GM23338 (cell line): ENCODE data around the gene ANKH. TPM values are rescaled to one million over a fixed set of nuclear protein-coding genes. Genes with fewer than 3 reads are reported as not detected.

ENCODE experiments used
- ATAC-seq: fragments of 200-7000 bp; cut with Tn5 transposase; 3 replicates; pipeline ENCODE4 v1.9.1; 2020
- DNase-seq: peaks from one replicate; pipeline ENCODE4 v3.0.0-alpha.2; 2015; ENCODE audit warnings: low spot score
- H2AFZ ChIP-seq: fragments of 200-600 bp; sonication (generic); 2 replicates; pipeline ENCODE4 v1.8.0; 2016; ENCODE audit warnings: antibody characterized with exemption, mild to moderate bottlenecking, moderate library complexity
- H3F3A ChIP-seq: fragments of 200-600 bp; sonication (generic); replicated peaks from 2 replicates; pipeline ENCODE4 v1.8.0; 2017; ENCODE audit warnings: antibody characterized with exemption, mixed run types, low read depth
- H3K27ac ChIP-seq: fragments of 200-600 bp; sonication (generic); 2 replicates; pipeline ENCODE4 v1.6.1; 2016; ENCODE audit warnings: low read depth
- H3K27me3 ChIP-seq: fragments of 200-600 bp; sonication (generic); 2 replicates; pipeline ENCODE4 v1.8.0; 2016; ENCODE audit warnings: mild to moderate bottlenecking, mixed run types, moderate library complexity; ENCODE audit not compliant: insufficient read depth
- H3K36me3 ChIP-seq: fragments of 200-600 bp; sonication (generic); 2 replicates; pipeline ENCODE4 v1.8.0; 2016; ENCODE audit warnings: mild to moderate bottlenecking; ENCODE audit not compliant: insufficient read depth
- H3K4me1 ChIP-seq: fragments of 200-600 bp; sonication (generic); 2 replicates; pipeline ENCODE4 v1.8.0; 2016; ENCODE audit warnings: mild to moderate bottlenecking, moderate library complexity; ENCODE audit not compliant: insufficient read depth
- H3K4me2 ChIP-seq: fragments of 200-600 bp; sonication (generic); 2 replicates; pipeline ENCODE4 v1.7.1; 2017; ENCODE audit warnings: mixed run types
- H3K4me3 ChIP-seq: fragments of 200-600 bp; sonication (generic); 2 replicates; pipeline ENCODE4 v1.6.1; 2016; ENCODE audit warnings: mixed run types
- H3K79me2 ChIP-seq: fragments of 200-600 bp; sonication (generic); replicated peaks from 2 replicates; pipeline ENCODE4 v1.8.0; 2017; ENCODE audit warnings: mild to moderate bottlenecking; ENCODE audit not compliant: insufficient read depth
- H3K9me2 ChIP-seq: fragments of 200-600 bp; sonication (generic); 2 replicates; pipeline ENCODE4 v1.8.0; 2017; ENCODE audit not compliant: insufficient read depth
- H4K20me1 ChIP-seq: fragments of 200-600 bp; sonication (generic); replicated peaks from 2 replicates; pipeline ENCODE4 v1.8.0; 2017; ENCODE audit warnings: mild to moderate bottlenecking; ENCODE audit not compliant: insufficient read depth
- H3K27ac Mint-ChIP-seq: 2 replicates; pipeline ENCODE4 v1.8.0; 2020; ENCODE audit warnings: inconsistent platforms, mild to moderate bottlenecking, moderate library complexity, mixed read lengths
- H3K27me3 Mint-ChIP-seq: 3 replicates; pipeline ENCODE4 v1.8.0; 2022; ENCODE audit warnings: low read depth, mild to moderate bottlenecking, moderate library complexity, mixed read lengths, inconsistent platforms; ENCODE audit not compliant: insufficient read depth, poor library complexity
- H3K36me3 Mint-ChIP-seq: 3 replicates; pipeline ENCODE4 v1.8.0; 2021; ENCODE audit warnings: low read depth, mild to moderate bottlenecking, inconsistent platforms, moderate library complexity, mixed read lengths
- H3K4me1 Mint-ChIP-seq: 3 replicates; pipeline ENCODE4 v1.8.0; 2020; ENCODE audit warnings: mild to moderate bottlenecking, inconsistent platforms, mixed read lengths
- H3K4me3 Mint-ChIP-seq: 3 replicates; pipeline ENCODE4 v1.8.0; 2021; ENCODE audit warnings: moderate library complexity, mild to moderate bottlenecking, inconsistent platforms, mixed read lengths
- H3K9me3 Mint-ChIP-seq: 3 replicates; pipeline ENCODE4 v1.8.0; 2020; ENCODE audit warnings: moderate library complexity, mild to moderate bottlenecking, inconsistent platforms, mixed read lengths
- CREB1 ChIP-seq: fragments of 250-450 bp; sonication (Bioruptor Pico); IDR thresholded peaks from 2 replicates; pipeline ENCODE4 v1.5.0; 2020; ENCODE audit warnings: low read depth, mild to moderate bottlenecking, moderate library complexity
- ETS1 ChIP-seq: IDR thresholded peaks from 2 replicates; pipeline ENCODE4 v1.6.1; 2016; ENCODE audit warnings: antibody characterized with exemption
- EZH2 ChIP-seq: fragments of 200-600 bp; sonication (generic); IDR thresholded peaks from one replicate; pipeline ENCODE4 v1.8.0; 2017; ENCODE audit warnings: antibody characterized with exemption, mild to moderate bottlenecking, low read depth; ENCODE audit not compliant: unreplicated experiment
- EZH2phosphoT487 ChIP-seq: fragments of 200-600 bp; sonication (generic); IDR thresholded peaks from one replicate; pipeline ENCODE4 v1.8.1; 2018; ENCODE audit warnings: antibody characterized with exemption; ENCODE audit not compliant: unreplicated experiment
- JUNB ChIP-seq: IDR thresholded peaks from one replicate; pipeline ENCODE4 v1.6.1; 2016; ENCODE audit warnings: antibody characterized with exemption; ENCODE audit not compliant: unreplicated experiment
- REST ChIP-seq: IDR thresholded peaks from one replicate; pipeline ENCODE4 v1.6.1; 2018; ENCODE audit warnings: antibody characterized with exemption; ENCODE audit not compliant: unreplicated experiment
- STAT1 ChIP-seq: IDR thresholded peaks from one replicate; pipeline ENCODE4 v1.6.1; 2016; ENCODE audit warnings: antibody characterized with exemption; ENCODE audit not compliant: unreplicated experiment
- ZNF114 ChIP-seq: fragments of 250-450 bp; sonication (Bioruptor Pico); IDR thresholded peaks from 2 replicates; pipeline ENCODE4 v1.5.0; 2020; ENCODE audit warnings: mild to moderate bottlenecking, moderate library complexity
- ZNF331 ChIP-seq: fragments of 250-450 bp; sonication (Bioruptor Pico); IDR thresholded peaks from 2 replicates; pipeline ENCODE4 v1.5.0; 2020; ENCODE audit warnings: low read depth, mild to moderate bottlenecking, moderate library complexity
- ZNF462 ChIP-seq: fragments of 250-450 bp; sonication (Bioruptor Pico); IDR thresholded peaks from 2 replicates; pipeline ENCODE4 v1.5.0; 2020; ENCODE audit warnings: mild to moderate bottlenecking, moderate library complexity
- polyA plus RNA-seq: library from polyadenylated mRNA; unstranded; fragments of >200 nt; fragmentation: Nextera tagmentation; extraction: Ambion mirVana; gene quantifications from 2 replicates; pipeline ENCODE4 v1.2.1, GENCODE V29; 2016
- total RNA-seq: library from RNA; depleted of rRNA; stranded (reverse); fragments of >200 nt; shearing (Covaris generic); gene quantifications from 2 replicates; pipeline ENCODE4 v1.2.3, GENCODE V29; 2014

The ANKH gene
- total and polyA plus RNA-seq, 2 experiments from 2014 or later: 5.0 to 6.1 TPM

DNA sequence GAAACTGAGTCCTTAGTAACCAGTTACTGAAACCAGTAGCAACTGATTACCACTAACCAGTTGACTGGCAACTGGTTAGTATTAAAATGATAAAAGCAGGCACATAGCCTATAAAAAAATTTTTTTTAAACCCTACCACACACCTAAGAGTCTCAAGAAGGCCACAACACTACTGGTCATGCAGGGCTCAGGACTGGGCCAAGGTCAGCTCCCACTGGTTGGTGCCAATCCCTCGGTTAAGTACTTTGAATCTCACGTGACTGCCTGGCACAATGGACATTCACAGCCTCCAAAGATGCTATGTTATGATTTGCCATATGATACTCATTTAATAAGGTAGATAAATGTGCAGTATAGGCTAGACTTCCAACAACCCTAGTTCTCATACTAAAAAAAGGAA, 8.5 kb downstream of the ANKH start (continued):
- TF ChIP-seq ETS1: no peak
- no peak for TF ChIP-seq REST

- no peak overlapping the region for H3K4me2 ChIP-seq
- peaks cover 2% of the 10 kb centered on the region; the same call in 1 of the 3 replicates for H3K4me1 Mint-ChIP-seq
- TF ChIP-seq ZNF331 (CRISPR knock-in tag) (no peak), REST (no peak), ZNF114 (CRISPR knock-in tag) (no peak), STAT1 (no peak), CREB1 (no peak), ZNF462 (no peak), EZH2phosphoT487 (no peak), JUNB (no peak), EZH2 (no peak)
Measured at GRCh38 chr5:14861123-14861765, 10.3 kb downstream of the ANKH start.

More at GRCh38 chr5:14861123-14861765, 10.3 kb downstream of the ANKH start:
- Histone ChIP-seq H3K4me1 (no peaks in the 10 kb centered on the region), H3K27me3 (no peaks in the 10 kb centered on the region), H3K9me2 (no peaks in the 10 kb centered on the region), H3K79me2 (no peaks in the 10 kb centered on the region), H2AFZ (no peak overlapping the region), H3K4me3 (no peak overlapping the region), H3F3A (no peaks in the 10 kb centered on the region), H4K20me1 (no peaks in the 10 kb centered on the region), H3K36me3 (no peaks in the 10 kb centered on the region), H3K27ac (no peak overlapping the region)
- Mint-ChIP-seq H3K27me3 (peaks cover 3% of the 10 kb centered on the region), H3K36me3 (no peaks in the 10 kb centered on the region), H3K9me3 (no peaks in the 10 kb centered on the region), H3K4me3 (no peak overlapping the region), H3K27ac (no peak overlapping the region)
- no peak for DNase-seq
- ATAC-seq: no peak
